ENCODE data around the gene CARMIL3.

Gene CARMIL3

GRCh38 chr14:24074625-24075484 is 23.0 kb downstream of the CARMIL3 start:
- in situ Hi-C loops (cut with HindIII; ENCODE audit: low sequenced_read_pairs): no loop called here

- in situ Hi-C loops (cut with HindIII; ENCODE audit: low sequenced_read_pairs): no loop called here
Measured at GRCh38 chr14:24075485-24076301, 23.9 kb downstream of the CARMIL3 start.

DNA sequence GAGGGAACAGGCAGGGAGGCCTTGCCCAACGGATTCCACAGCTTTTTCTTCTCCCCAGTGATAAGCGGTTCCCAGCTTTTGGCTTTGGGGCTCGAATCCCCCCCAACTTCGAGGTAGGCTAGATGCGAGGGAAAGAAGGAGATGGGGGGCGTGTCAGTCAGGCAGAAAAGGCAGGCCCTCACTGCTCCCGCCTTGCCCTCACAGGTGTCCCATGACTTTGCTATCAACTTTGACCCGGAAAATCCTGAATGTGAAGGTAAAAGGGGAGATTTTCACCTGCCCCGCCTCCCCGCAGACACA is 24.4 kb downstream of the CARMIL3 start:
- in situ Hi-C loops (cut with HindIII; ENCODE audit: low sequenced_read_pairs): no loop called here

- in situ Hi-C loops (cut with HindIII; ENCODE audit: low sequenced_read_pairs): no loop called here
Measured at GRCh38 chr14:24077086-24077485, 25.3 kb downstream of the CARMIL3 start.

DNA sequence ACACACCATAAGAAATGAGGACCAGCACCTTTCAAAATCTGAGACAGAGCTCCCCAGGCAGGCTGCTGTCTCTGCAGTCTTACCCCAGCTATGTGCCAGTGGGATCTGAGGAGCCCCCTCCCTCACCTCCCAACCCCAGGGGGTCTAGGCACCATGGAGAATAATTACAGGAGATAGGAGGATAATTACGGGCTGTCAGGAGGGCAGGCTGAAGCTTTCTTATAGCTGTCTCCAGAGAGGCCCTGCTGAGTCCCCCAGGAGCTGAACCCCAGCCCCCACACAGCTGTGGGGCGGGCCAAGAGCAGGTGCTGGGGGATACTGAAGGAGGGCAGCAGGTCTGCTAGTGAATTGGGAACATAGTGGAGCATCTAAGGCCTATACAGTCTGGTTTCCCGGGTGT is 26.3 kb downstream of the CARMIL3 start:
- in situ Hi-C loops (cut with HindIII; ENCODE audit: low sequenced_read_pairs): no loop called here

DNA sequence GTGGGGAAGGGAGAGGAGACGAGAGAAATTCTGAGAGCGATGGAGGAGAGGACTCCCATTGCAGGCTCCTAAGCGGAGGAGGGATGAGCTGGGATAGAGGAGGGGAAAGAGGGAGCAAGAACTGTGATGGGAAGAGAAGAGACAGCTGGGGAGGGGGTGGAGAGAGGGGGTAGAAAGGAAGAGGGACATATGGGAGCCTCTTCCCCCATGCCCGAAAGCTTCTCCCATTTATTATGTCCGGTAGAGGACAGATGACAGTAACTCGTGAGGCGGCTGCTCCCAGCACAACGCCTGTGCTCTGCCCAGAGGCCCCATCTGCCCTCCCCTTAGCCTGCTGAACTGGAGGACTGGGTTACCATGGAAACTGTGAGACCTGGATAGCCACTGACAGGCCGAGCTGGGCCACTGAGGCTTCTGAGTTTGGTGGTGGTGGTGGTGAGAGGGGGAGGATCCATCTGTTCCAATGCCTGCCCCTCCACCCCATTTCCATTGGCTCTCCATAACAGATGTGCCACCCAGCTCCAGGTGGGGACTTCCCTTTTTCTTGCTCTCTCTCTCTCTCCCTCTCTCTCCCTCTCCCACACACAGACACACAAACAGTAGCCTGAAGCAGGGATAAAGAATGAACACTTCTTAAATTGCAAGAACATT is 27.8 kb downstream of the CARMIL3 start:
- in situ Hi-C loops (cut with HindIII; ENCODE audit: low sequenced_read_pairs): no loop called here

DNA sequence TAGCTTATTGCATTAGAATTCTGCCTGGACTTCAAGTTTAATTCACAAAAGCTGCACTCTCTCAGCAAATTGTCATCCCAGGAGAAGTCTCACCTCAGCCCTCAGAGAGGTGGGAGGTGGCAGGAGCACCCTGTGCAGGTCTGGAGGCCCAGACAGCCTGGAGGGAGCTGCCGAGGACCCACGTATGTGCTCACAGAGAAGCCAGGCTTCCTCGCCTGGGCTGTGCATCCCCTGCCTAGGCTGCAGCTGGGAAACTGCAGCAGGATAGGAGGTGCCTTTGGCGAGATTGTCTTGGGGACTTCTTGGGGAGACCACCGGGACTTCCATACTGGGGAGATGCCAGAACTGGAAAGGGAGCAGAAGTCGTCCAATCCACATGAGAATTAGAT is 28.3 kb downstream of the CARMIL3 start:
- in situ Hi-C loops (cut with HindIII; ENCODE audit: low sequenced_read_pairs): no loop called here

DNA sequence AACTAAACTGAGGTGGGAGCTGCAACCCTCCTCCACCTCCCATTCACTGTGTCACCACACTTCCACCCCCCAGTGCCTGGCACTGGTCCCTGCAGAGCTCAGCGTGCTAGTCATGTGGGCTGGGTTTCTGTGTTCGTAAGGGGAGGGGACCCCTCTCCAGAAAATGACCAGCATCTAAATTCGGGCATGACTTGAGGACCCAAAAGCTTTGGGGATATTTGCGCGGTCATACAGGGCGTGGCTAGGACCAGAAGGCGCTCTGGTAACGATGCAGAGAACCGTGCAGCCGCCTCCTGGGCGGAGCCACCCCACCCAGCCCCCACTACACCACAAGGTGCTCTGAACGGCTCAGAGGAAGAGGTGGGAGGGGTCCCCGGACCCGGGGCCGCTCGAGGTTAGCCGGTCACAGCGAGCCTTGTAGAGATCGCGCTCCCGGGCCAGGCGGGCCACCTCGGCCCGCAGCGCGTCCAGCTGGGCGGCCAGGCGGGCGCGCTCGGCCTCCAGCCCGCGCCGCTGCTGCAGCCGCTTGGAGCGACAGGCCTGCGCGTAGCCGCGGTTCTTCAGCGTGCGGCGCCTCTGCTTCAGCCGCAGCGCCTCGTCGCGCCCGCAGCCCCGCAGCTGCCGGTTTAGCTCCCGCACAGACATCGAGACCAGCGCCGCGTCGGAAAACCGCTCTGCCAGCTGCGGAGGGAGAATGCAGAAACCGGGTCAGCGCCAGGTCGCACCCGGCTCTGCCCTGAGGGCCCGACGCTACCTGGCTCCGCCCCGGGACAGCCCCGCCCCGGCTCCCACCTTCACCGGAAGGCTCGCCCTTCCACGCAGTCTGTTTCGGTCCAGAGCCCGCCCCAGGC is 29.3 kb downstream of the CARMIL3 start:
- in situ Hi-C loops (cut with HindIII; ENCODE audit: low sequenced_read_pairs): no loop called here

- in situ Hi-C loops (cut with HindIII; ENCODE audit: low sequenced_read_pairs): no loop called here
Measured at GRCh38 chr14:24081739-24082211, 30.0 kb downstream of the CARMIL3 start.

- in situ Hi-C loops (cut with HindIII; ENCODE audit: low sequenced_read_pairs): no loop called here
Measured at GRCh38 chr14:24082411-24083080, 30.7 kb downstream of the CARMIL3 start.

GRCh38 chr14:24083462-24083861 is 31.7 kb downstream of the CARMIL3 start:
- in situ Hi-C loops (cut with HindIII; ENCODE audit: low sequenced_read_pairs): no loop called here

DNA sequence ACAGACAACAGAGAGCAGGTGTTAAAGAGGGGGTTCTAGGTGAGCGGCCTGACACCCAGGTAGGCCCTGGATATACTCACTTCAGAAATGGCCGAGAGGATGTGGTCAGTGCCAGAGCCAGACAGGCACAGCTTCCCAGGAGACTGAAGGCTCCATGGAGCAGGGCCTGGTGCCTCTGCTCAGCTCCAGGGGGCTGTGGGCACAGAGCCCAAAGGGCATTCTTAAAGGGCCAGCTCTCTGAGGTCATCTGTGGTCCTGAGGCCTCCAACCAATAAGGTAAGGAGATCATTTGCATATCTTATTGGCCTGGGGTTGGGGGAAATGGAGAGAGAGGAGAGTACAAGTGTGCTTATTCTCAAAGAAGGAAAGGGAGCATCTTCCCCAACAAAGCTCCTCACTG is 32.6 kb downstream of the CARMIL3 start:
- in situ Hi-C loops (cut with HindIII; ENCODE audit: low sequenced_read_pairs): no loop called here

DNA sequence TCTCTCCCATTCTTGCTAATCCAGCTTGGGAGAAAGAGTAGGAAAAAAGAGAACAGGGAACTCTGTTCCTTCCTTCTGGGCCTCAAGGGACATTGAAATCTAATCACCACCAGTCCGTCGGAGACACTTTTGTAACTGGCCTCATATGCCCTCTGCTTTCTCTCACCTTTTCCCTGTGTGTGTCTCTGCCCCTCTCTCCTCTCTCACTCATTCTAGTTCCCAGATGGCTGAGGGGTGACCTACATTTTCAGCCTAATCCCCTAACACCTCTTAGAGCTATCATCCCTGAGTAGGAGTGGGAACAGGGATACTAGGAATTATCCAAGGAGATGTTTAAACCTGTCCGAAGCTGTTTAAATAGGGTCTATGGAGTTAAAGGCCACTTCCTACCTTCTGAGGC is 33.4 kb downstream of the CARMIL3 start:
- in situ Hi-C loops (cut with HindIII; ENCODE audit: low sequenced_read_pairs): no loop called here

DNA sequence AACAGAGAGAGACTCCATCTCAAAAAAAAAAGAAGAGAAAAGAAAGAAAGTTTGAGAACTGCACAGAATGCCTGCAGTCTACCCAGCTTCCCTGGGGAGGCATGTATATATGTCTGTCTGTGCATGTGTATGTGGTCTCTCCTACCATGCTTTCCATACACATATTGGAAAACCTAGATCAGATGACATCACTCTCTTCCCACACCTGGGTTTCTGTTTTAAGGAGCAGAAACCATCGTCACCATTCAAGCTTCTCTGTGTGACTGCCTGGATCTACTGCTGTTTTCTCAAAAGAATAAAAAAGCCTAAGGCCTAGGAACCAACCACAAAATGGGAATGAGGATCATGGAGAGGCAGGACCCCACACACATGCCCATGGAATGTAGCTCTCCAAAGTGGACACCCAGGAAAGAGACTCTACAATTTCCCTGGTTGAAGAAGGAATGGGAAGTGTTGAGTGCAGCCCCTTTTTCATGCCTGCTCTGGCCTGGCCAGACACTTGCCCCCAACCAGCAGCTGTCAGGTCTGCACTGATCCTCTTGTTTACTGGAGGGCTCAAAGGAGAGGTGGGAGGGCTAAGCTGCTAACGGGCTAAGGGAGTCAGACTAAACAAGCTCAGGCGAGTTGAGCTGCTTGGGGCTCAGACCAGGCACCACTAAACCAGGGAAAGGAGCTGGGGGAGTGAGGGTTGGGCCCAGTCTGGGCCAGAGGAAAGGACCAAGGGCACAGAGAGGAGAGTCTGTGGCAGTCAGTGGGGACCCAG is 34.6 kb downstream of the CARMIL3 start:
- in situ Hi-C loops (cut with HindIII; ENCODE audit: low sequenced_read_pairs): no loop called here

DNA sequence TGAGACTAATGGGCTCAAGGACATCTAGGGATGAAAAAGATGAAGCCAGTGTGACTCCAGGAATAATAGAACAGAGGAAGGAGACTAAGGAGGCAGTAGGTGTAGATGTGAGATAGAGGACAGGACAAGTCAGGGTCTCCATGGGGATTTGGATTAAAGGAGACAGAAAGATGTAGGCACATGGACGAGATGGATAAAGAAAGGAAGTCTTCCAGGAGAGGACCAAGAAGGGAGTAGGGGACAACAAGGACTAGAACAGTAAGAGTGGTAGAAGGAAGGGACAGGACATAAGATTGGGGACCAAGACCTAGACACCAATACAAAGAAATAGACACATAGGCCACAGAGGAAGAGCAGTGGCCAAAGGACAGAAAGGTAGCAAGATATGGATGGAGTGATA is 35.2 kb downstream of the CARMIL3 start:
- in situ Hi-C loops (cut with HindIII; ENCODE audit: low sequenced_read_pairs): no loop called here

GRCh38 chr14:24088095-24088494 is 36.3 kb downstream of the CARMIL3 start:
- in situ Hi-C loops (cut with HindIII; ENCODE audit: low sequenced_read_pairs): no loop called here

- in situ Hi-C loops (cut with HindIII; ENCODE audit: low sequenced_read_pairs): no loop called here
Measured at GRCh38 chr14:24089890-24090289, 38.1 kb downstream of the CARMIL3 start.

GRCh38 chr14:24092110-24092504 is 40.3 kb downstream of the CARMIL3 start:
- in situ Hi-C loops (cut with HindIII; ENCODE audit: low sequenced_read_pairs): no loop called here

DNA sequence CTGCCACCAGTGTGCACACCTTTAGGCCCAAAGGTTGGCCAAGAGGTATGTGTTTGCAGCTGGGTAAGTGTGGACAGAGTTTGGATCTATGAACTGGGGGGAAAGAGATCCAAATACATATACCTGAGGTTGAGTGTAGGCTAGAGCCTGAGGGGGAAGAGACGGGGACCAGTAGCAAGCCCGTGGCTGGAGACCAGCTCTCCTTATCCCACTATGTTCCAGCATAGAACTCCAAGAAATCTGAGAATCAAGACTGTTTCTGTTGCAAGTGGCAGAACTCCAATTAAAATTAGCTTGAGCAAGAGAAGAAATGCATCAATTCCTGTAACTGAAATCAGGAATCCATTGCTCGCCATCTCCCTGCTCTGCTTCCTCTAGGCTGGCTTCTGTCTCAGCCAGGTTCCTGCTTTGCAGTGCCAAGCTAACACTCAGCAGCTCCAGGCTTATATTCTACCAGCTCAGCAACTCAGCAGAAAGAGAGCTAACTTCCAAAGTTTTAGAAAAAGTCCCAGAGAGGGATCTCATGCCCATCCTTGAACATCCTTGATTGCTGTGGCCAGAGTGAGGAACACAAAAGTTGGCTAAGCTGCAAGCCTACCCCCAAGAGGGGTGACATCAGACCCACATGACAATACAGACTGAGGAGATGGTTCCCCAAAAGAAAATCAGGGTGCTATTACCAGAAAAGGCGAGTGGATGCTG is 40.8 kb downstream of the CARMIL3 start:
- in situ Hi-C loops (cut with HindIII; ENCODE audit: low sequenced_read_pairs): no loop called here

Measured in endothelial cell of hepatic sinusoid (primary cell).